ENCODE measurements around the gene MRPL14. TPM values are rescaled to one million over a fixed set of nuclear protein-coding genes. Genes with fewer than 3 reads are reported as not detected.

MRPL14 gene
- total and polyA plus RNA-seq, 9 of the 15 experiments (the other 6 are each of a cell fraction or from before 2014, with no cell fraction given), result 126 to 424 (median 165) TPM

DNA sequence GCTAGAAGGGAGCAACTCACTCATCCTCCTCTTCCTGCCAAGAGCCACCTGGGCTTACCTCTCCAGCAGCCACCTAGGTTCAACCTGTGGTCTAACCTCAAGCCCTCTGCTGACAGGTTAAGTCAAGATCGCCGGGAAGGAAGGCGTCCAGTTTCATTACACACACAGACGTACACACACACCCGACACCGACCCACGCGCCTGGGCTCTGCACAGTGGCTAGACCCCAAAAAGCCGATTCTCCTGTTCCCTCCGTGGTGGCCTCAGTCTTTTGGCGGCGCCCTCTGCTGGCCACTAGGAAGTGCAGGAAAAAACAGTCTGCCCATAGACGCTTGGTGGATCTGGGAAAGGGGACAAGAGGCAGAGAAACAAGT lies 52.8 kb downstream of the MRPL14 start (continued):
- TF ChIP-seq, protein P1, sequence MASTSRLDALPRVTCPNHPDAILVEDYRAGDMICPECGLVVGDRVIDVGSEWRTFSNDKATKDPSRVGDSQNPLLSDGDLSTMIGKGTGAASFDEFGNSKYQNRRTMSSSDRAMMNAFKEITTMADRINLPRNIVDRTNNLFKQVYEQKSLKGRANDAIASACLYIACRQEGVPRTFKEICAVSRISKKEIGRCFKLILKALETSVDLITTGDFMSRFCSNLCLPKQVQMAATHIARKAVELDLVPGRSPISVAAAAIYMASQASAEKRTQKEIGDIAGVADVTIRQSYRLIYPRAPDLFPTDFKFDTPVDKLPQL (IDR thresholded peaks at IDR 0.05; ENCODE audit: extremely low read depth, insufficient read length), result no peak
- TF ChIP-seq, protein P2, sequence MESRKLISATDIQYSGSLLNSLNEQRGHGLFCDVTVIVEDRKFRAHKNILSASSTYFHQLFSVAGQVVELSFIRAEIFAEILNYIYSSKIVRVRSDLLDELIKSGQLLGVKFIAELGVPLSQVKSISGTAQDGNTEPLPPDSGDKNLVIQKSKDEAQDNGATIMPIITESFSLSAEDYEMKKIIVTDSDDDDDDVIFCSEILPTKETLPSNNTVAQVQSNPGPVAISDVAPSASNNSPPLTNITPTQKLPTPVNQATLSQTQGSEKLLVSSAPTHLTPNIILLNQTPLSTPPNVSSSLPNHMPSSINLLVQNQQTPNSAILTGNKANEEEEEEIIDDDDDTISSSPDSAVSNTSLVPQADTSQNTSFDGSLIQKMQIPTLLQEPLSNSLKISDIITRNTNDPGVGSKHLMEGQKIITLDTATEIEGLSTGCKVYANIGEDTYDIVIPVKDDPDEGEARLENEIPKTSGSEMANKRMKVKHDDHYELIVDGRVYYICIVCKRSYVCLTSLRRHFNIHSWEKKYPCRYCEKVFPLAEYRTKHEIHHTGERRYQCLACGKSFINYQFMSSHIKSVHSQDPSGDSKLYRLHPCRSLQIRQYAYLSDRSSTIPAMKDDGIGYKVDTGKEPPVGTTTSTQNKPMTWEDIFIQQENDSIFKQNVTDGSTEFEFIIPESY (CRISPR knock-in tag; IDR thresholded peaks at IDR 0.05), result peak; percentile 64
- TF ChIP-seq EZH2 (IDR thresholded peaks at IDR 0.05; ENCODE audit: borderline replicate concordance, low read depth, low read length) (no peak), JUND (IDR thresholded peaks at IDR 0.05; ENCODE audit: borderline replicate concordance, low read depth, low read length) (peak; percentile 50; the same call in 1 of the 2 replicates), JUND (tag; IDR thresholded peaks at IDR 0.05; ENCODE audit: borderline replicate concordance, low read depth, low read length) (peak; percentile 79; the same call in 2 of the 3 replicates), ESRRA (IDR thresholded peaks at IDR 0.05; ENCODE audit: borderline replicate concordance, low read depth) (peak; percentile 26; the same call in 1 of the 2 replicates), STAT5A (IDR thresholded peaks at IDR 0.05; ENCODE audit: borderline replicate concordance, low read length) (no peak), MBD2 (IDR thresholded peaks at IDR 0.05; ENCODE audit: borderline replicate concordance, low read depth) (no peak), ELF1 (tag; IDR thresholded peaks at IDR 0.05) (peak; percentile 56; the same call in 1 of the 2 replicates), NUFIP1 (IDR thresholded peaks at IDR 0.05; ENCODE audit: partially characterized antibody) (peak; percentile 90), ID3 (CRISPR knock-in tag; IDR thresholded peaks at IDR 0.05) (no peak), ID3 (tag; IDR thresholded peaks at IDR 0.05) (no peak), ZNF644 (tag; IDR thresholded peaks at IDR 0.05; ENCODE audit: low read depth) (no peak), E2F5 (CRISPR knock-in tag; IDR thresholded peaks at IDR 0.05) (no peak), MYC (IDR thresholded peaks at IDR 0.05; ENCODE audit: low read depth, low read length) (peak; percentile 74), MYC (CRISPR knock-in tag; IDR thresholded peaks at IDR 0.05; ENCODE audit: borderline replicate concordance, low read depth) (no peak), ZNF121 (CRISPR knock-in tag; conservative IDR thresholded peaks at IDR 0.05) (no peak), ATF1 (CRISPR knock-in tag; IDR thresholded peaks at IDR 0.05) (no peak), ATF1 (tag; IDR thresholded peaks at IDR 0.05) (peak; percentile 44), ZZZ3 (IDR thresholded peaks at IDR 0.05) (no peak), WHSC1 (IDR thresholded peaks at IDR 0.05; ENCODE audit: low read length) (no peak), HDGF (IDR thresholded peaks at IDR 0.05) (peak; percentile 45; the same call in 1 of the 2 replicates), TAF7 (tag; IDR thresholded peaks at IDR 0.05) (no peak), ZNF384 (IDR thresholded peaks at IDR 0.05; ENCODE audit: low read depth, low read length) (peak; percentile 46; the same call in 1 of the 2 replicates)
- TF ChIP-seq, protein P3, sequence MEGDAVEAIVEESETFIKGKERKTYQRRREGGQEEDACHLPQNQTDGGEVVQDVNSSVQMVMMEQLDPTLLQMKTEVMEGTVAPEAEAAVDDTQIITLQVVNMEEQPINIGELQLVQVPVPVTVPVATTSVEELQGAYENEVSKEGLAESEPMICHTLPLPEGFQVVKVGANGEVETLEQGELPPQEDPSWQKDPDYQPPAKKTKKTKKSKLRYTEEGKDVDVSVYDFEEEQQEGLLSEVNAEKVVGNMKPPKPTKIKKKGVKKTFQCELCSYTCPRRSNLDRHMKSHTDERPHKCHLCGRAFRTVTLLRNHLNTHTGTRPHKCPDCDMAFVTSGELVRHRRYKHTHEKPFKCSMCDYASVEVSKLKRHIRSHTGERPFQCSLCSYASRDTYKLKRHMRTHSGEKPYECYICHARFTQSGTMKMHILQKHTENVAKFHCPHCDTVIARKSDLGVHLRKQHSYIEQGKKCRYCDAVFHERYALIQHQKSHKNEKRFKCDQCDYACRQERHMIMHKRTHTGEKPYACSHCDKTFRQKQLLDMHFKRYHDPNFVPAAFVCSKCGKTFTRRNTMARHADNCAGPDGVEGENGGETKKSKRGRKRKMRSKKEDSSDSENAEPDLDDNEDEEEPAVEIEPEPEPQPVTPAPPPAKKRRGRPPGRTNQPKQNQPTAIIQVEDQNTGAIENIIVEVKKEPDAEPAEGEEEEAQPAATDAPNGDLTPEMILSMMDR (IDR thresholded peaks at IDR 0.05 in 2 of 3, conservative IDR thresholded peaks at IDR 0.05 in 1 of 3; ENCODE audit: insufficient read depth in 2 of 3, low read depth in 1 of 3, low read length in 3 of 3), result peak; percentile 93 to 99 (median 94)

Measured in K562 (cell line).